ENCODE measurements around the gene PRKN. TPM values are rescaled to one million over a fixed set of nuclear protein-coding genes. Genes with fewer than 3 reads are reported as not detected.

Gene PRKN
- total RNA-seq, 4 donors from 2014 or later = 4.4 to 669 (median 10.5) TPM

DNA sequence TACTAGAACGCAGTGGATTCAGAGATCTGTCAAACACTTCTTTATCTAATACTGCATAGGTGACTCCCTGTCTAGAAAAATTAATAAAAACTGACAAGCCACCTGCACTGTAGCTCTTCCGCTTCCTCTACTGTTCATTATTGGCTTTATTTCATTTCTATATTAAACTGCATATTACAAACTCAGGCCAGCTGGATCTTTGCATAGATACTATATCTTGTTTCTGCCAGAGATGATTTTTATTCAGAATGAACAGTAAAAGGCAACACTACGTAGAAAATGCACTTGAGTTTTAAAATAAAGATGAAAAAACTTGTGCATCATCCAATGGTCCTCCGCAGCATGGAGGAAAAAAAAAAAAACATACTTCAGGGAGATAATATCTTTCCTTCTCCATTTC lies 508.3 kb downstream of the PRKN start:
- H3K36me3 ChIP-seq = no peaks in the 10 kb centered on the region
- H3K4me1 ChIP-seq = no peaks in the 10 kb centered on the region
- TF ChIP-seq CTCF (IDR thresholded peaks at IDR 0.05) (no peak), POLR2A (IDR thresholded peaks at IDR 0.05) (no peak)
- no peaks in the 10 kb centered on the region for H3K27me3 ChIP-seq
- no peaks in the 10 kb centered on the region for H3K9me3 ChIP-seq
- DNase-seq = no peak
- H3K4me3 ChIP-seq = no peak overlapping the region
- H3K27ac ChIP-seq = no peak overlapping the region

DNA sequence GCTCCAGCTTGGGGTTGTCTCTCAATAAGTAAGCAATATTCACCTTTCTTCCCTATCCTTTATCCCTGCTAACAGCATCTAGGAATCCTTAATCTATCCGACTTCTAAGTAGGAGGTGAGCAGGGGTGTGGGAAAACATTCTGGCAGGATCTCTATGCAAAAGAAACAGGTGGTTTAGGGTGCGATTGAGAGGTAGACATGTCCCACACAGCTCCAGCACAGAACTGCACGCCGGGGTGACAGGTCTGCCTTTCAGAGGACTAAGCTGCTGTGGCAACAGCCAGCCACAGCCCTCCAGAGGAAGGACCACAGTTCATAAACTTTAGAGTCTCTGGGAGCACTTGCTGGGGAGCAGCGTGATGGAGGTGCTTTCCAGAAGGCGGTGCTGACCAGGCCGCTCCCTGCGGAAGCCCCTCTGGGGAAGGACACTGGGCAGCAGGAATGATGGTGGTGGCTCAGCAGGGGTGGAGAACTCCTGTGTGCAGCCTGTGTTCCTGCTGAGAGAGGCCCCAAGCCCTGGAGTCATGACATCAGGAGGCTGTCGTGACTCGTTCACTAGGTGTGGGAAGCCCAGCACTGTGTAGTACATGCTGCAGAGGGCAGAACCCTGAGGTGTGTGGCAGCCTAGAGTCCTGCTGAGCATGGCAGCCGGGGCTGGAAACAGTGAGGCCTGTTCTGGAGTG lies 509.6 kb downstream of the PRKN start:
- TF ChIP-seq POLR2A (IDR thresholded peaks at IDR 0.05) = no peak
- no peak for TF ChIP-seq CTCF (IDR thresholded peaks at IDR 0.05)
- Histone ChIP-seq H3K9me3 (no peaks in the 10 kb centered on the region), H3K4me1 (no peaks in the 10 kb centered on the region), H3K36me3 (no peaks in the 10 kb centered on the region), H3K27ac (no peak overlapping the region), H3K4me3 (no peak overlapping the region), H3K27me3 (no peaks in the 10 kb centered on the region)
- DNase-seq = no peak

- Histone ChIP-seq H3K4me1 (no peaks in the 10 kb centered on the region), H3K27me3 (no peaks in the 10 kb centered on the region), H3K27ac (no peak overlapping the region), H3K36me3 (no peaks in the 10 kb centered on the region), H3K4me3 (no peak overlapping the region), H3K9me3 (no peaks in the 10 kb centered on the region)
- TF ChIP-seq POLR2A (IDR thresholded peaks at IDR 0.05) (no peak), CTCF (IDR thresholded peaks at IDR 0.05) (no peak)
- DNase-seq = no peak
These were observed 510.5 kb downstream of the PRKN start for GRCh38 chr6:162217058-162217457.

GRCh38 chr6:162211777-162212176 lies 515.8 kb downstream of the PRKN start:
- DNase-seq = no peak
- TF ChIP-seq POLR2A (IDR thresholded peaks at IDR 0.05) = no peak
- TF ChIP-seq CTCF (IDR thresholded peaks at IDR 0.05) = no peak
- Histone ChIP-seq H3K27ac (no peak overlapping the region), H3K36me3 (no peaks in the 10 kb centered on the region), H3K4me3 (no peak overlapping the region), H3K9me3 (no peaks in the 10 kb centered on the region), H3K27me3 (no peaks in the 10 kb centered on the region), H3K4me1 (no peaks in the 10 kb centered on the region)

GRCh38 chr6:162211022-162211421 lies 516.5 kb downstream of the PRKN start:
- DNase-seq = no peak
- Histone ChIP-seq H3K36me3 (no peaks in the 10 kb centered on the region), H3K9me3 (no peaks in the 10 kb centered on the region), H3K27me3 (no peaks in the 10 kb centered on the region), H3K4me1 (no peaks in the 10 kb centered on the region), H3K4me3 (no peak overlapping the region), H3K27ac (no peak overlapping the region)
- TF ChIP-seq POLR2A (IDR thresholded peaks at IDR 0.05) (no peak), CTCF (IDR thresholded peaks at IDR 0.05) (no peak)

DNA sequence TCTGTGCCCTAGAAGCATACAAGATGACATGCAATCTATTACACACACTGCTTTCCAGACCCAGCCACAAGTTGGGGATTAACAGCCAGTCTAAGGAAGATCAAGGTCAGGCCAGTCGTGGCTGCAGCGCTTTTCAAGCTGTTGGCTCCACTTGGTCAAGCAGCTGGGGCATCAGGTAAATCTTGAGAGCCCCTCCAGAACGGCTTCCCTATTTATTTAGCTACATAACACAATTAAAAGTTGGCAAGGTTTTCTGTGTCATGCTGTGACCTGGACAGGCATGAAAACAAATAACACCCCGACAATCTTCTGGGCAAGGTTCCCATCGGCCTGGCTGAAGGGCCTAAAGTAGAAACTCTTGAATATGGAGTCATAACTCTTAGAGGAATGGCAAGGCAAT lies 524.3 kb downstream of the PRKN start:
- no peaks in the 10 kb centered on the region for H3K36me3 ChIP-seq
- no peak overlapping the region for H3K4me3 ChIP-seq
- no peak overlapping the region for H3K27ac ChIP-seq
- H3K9me3 ChIP-seq = no peaks in the 10 kb centered on the region
- DNase-seq = no peak
- TF ChIP-seq CTCF (IDR thresholded peaks at IDR 0.05) = no peak
- TF ChIP-seq POLR2A (IDR thresholded peaks at IDR 0.05) = no peak
- no peaks in the 10 kb centered on the region for H3K4me1 ChIP-seq
- H3K27me3 ChIP-seq = no peaks in the 10 kb centered on the region
